ENCODE measurements around the gene PGF.
A peak's percentile ranks its signal among the peaks of the same experiment; 100 is the strongest.

- TF ChIP-seq ZFX (CRISPR knock-in tag; IDR thresholded peaks at IDR 0.05; ENCODE audit: low read depth): no peak
- no peak for TF ChIP-seq PBX2 (CRISPR knock-in tag; IDR thresholded peaks at IDR 0.05)
- TF ChIP-seq ESRRA (CRISPR knock-in tag; IDR thresholded peaks at IDR 0.05; ENCODE audit: low read depth): no peak
- TF ChIP-seq DMAP1 (CRISPR knock-in tag; IDR thresholded peaks at IDR 0.05): no peak
- no peak for TF ChIP-seq NR2F6 (IDR thresholded peaks at IDR 0.05)
- no peak for TF ChIP-seq NR2F6 (CRISPR knock-in tag; IDR thresholded peaks at IDR 0.05)
- no peak for TF ChIP-seq YEATS2 (CRISPR knock-in tag; IDR thresholded peaks at IDR 0.05; ENCODE audit: borderline replicate concordance)
- TF ChIP-seq REPIN1 (CRISPR knock-in tag; IDR thresholded peaks at IDR 0.05; ENCODE audit: borderline replicate concordance, low read depth): peak; percentile 29; the same call in 1 of the 2 replicates
- TF ChIP-seq, protein P1, sequence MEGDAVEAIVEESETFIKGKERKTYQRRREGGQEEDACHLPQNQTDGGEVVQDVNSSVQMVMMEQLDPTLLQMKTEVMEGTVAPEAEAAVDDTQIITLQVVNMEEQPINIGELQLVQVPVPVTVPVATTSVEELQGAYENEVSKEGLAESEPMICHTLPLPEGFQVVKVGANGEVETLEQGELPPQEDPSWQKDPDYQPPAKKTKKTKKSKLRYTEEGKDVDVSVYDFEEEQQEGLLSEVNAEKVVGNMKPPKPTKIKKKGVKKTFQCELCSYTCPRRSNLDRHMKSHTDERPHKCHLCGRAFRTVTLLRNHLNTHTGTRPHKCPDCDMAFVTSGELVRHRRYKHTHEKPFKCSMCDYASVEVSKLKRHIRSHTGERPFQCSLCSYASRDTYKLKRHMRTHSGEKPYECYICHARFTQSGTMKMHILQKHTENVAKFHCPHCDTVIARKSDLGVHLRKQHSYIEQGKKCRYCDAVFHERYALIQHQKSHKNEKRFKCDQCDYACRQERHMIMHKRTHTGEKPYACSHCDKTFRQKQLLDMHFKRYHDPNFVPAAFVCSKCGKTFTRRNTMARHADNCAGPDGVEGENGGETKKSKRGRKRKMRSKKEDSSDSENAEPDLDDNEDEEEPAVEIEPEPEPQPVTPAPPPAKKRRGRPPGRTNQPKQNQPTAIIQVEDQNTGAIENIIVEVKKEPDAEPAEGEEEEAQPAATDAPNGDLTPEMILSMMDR (CRISPR knock-in tag; IDR thresholded peaks at IDR 0.05): peak; percentile 90
- TF ChIP-seq ZNF773 (CRISPR knock-in tag; IDR thresholded peaks at IDR 0.05; ENCODE audit: borderline replicate concordance): no peak
Observed at GRCh38 chr14:74913986-74914573, 41.3 kb downstream of the PGF start.
